ENCODE data around the gene MMP26. TPM values are rescaled to one million over a fixed set of nuclear protein-coding genes. Genes with fewer than 3 reads are reported as not detected.

Gene MMP26
- total RNA-seq (not detected), polyA plus RNA-seq (not detected), total RNA-seq (0 reads per million in 6 experiments)

GRCh38 chr11:4704054-4704789 is at the start of gene MMP26:
MMP26 (plus strand) TSS chr11:4704784.
- Mint-ChIP-seq H3K9me3 (no peaks in the 10 kb centered on the region), H3K4me1 (no peaks in the 10 kb centered on the region), H3K36me3 (no peaks in the 10 kb centered on the region), H3K27me3 (peaks cover 7 to 16% (median 10%) of the 10 kb centered on the region in 5 donors), H3K4me3 (no peak within 1 kb of the TSS), H3K27ac (no peak within 1 kb of the TSS)
- no peak for DNase-seq
- no peak for ATAC-seq
- POLR2A ChIA-PET: no interaction called here

- no peak for DNase-seq
- H3K9me3 Mint-ChIP-seq: no peaks in the 10 kb centered on the region
- H3K4me1 Mint-ChIP-seq: no peaks in the 10 kb centered on the region
- no peak overlapping the region for H3K4me3 Mint-ChIP-seq
- no peaks in the 10 kb centered on the region for H3K36me3 Mint-ChIP-seq
- POLR2A ChIA-PET: no interaction called here
- H3K27me3 Mint-ChIP-seq: peaks cover 10 to 26% (median 16%) of the 10 kb centered on the region in 5 donors
- H3K27ac Mint-ChIP-seq: no peak overlapping the region
- ATAC-seq: no peak
Measured at GRCh38 chr11:4658629-4659445, 45.7 kb upstream of the MMP26 start.

GRCh38 chr11:4662876-4663275 is 41.7 kb upstream of the MMP26 start:
- Mint-ChIP-seq H3K9me3 (no peaks in the 10 kb centered on the region), H3K27me3 (peaks cover 5 to 26% (median 16%) of the 10 kb centered on the region in 5 donors), H3K4me1 (no peaks in the 10 kb centered on the region), H3K27ac (no peak overlapping the region), H3K36me3 (no peaks in the 10 kb centered on the region), H3K4me3 (no peak overlapping the region)
- POLR2A ChIA-PET: no interaction called here
- no peak for ATAC-seq
- no peak for DNase-seq

- no peaks in the 10 kb centered on the region for H3K4me1 Mint-ChIP-seq
- no peak for ATAC-seq
- DNase-seq: no peak
- no peaks in the 10 kb centered on the region for H3K9me3 Mint-ChIP-seq
- POLR2A ChIA-PET: no interaction called here
- H3K4me3 Mint-ChIP-seq: no peak overlapping the region
- no peak overlapping the region for H3K27ac Mint-ChIP-seq
- H3K27me3 Mint-ChIP-seq: peaks cover 5 to 26% (median 14%) of the 10 kb centered on the region in 5 donors
- H3K36me3 Mint-ChIP-seq: no peaks in the 10 kb centered on the region
Measured at GRCh38 chr11:4664183-4664582, 40.4 kb upstream of the MMP26 start.

GRCh38 chr11:4664786-4665185 is 39.8 kb upstream of the MMP26 start:
- no peak overlapping the region for H3K27ac Mint-ChIP-seq
- no peaks in the 10 kb centered on the region for H3K4me1 Mint-ChIP-seq
- peaks cover 6 to 26% (median 16%) of the 10 kb centered on the region in 5 donors for H3K27me3 Mint-ChIP-seq
- H3K36me3 Mint-ChIP-seq: no peaks in the 10 kb centered on the region
- DNase-seq (no peak), ATAC-seq (no peak)
- POLR2A ChIA-PET: no interaction called here
- H3K9me3 Mint-ChIP-seq: no peaks in the 10 kb centered on the region
- no peak overlapping the region for H3K4me3 Mint-ChIP-seq

- ATAC-seq: no peak
- Mint-ChIP-seq H3K4me1 (no peaks in the 10 kb centered on the region), H3K27me3 (peaks cover 6 to 22% (median 16%) of the 10 kb centered on the region in 5 donors)
Measured at GRCh38 chr11:4665424-4665823, 39.2 kb upstream of the MMP26 start.

GRCh38 chr11:4671741-4672140 is 32.8 kb upstream of the MMP26 start:
- DNase-seq (no peak), ATAC-seq (no peak)
- POLR2A ChIA-PET: no interaction called here
- H3K36me3 Mint-ChIP-seq: no peaks in the 10 kb centered on the region
- H3K9me3 Mint-ChIP-seq: no peaks in the 10 kb centered on the region
- H3K27me3 Mint-ChIP-seq: peaks cover 5 to 38% (median 24%) of the 10 kb centered on the region in 5 donors
- H3K4me3 Mint-ChIP-seq: no peak overlapping the region
- H3K4me1 Mint-ChIP-seq: no peaks in the 10 kb centered on the region
- H3K27ac Mint-ChIP-seq: no peak overlapping the region

More at GRCh38 chr11:4665424-4665823, 39.2 kb upstream of the MMP26 start:
- H3K9me3 Mint-ChIP-seq: no peaks in the 10 kb centered on the region
- DNase-seq: no peak
- POLR2A ChIA-PET: no interaction called here
- H3K27ac Mint-ChIP-seq: no peak overlapping the region
- no peak overlapping the region for H3K4me3 Mint-ChIP-seq
- H3K36me3 Mint-ChIP-seq: no peaks in the 10 kb centered on the region

- H3K4me3 Mint-ChIP-seq: no peak overlapping the region
- no peaks in the 10 kb centered on the region for H3K9me3 Mint-ChIP-seq
- DNase-seq (no peak), ATAC-seq (no peak)
- no peak overlapping the region for H3K27ac Mint-ChIP-seq
- no peaks in the 10 kb centered on the region for H3K4me1 Mint-ChIP-seq
- peaks cover 5 to 38% (median 25%) of the 10 kb centered on the region in 5 donors for H3K27me3 Mint-ChIP-seq
- POLR2A ChIA-PET: no interaction called here
- no peaks in the 10 kb centered on the region for H3K36me3 Mint-ChIP-seq
Measured at GRCh38 chr11:4672470-4672869, 32.1 kb upstream of the MMP26 start.

GRCh38 chr11:4673781-4674180 is 30.8 kb upstream of the MMP26 start:
- no peaks in the 10 kb centered on the region for H3K9me3 Mint-ChIP-seq
- POLR2A ChIA-PET: no interaction called here
- H3K4me1 Mint-ChIP-seq: no peaks in the 10 kb centered on the region
- no peak for DNase-seq
- ATAC-seq: no peak
- no peak overlapping the region for H3K27ac Mint-ChIP-seq
- peaks cover 5 to 38% (median 25%) of the 10 kb centered on the region in 5 donors for H3K27me3 Mint-ChIP-seq
- no peak overlapping the region for H3K4me3 Mint-ChIP-seq
- H3K36me3 Mint-ChIP-seq: no peaks in the 10 kb centered on the region

- DNase-seq (no peak), ATAC-seq (no peak)
- POLR2A ChIA-PET: no interaction called here
- Mint-ChIP-seq H3K9me3 (no peaks in the 10 kb centered on the region), H3K27me3 (peaks cover 5 to 32% (median 27%) of the 10 kb centered on the region in 5 donors), H3K4me3 (no peak overlapping the region), H3K36me3 (no peaks in the 10 kb centered on the region), H3K27ac (no peak overlapping the region), H3K4me1 (no peaks in the 10 kb centered on the region)
Measured at GRCh38 chr11:4677948-4678347, 26.6 kb upstream of the MMP26 start.

GRCh38 chr11:4680341-4680740 is 24.2 kb upstream of the MMP26 start:
- Mint-ChIP-seq H3K4me1 (no peaks in the 10 kb centered on the region), H3K4me3 (no peak overlapping the region), H3K27ac (no peak overlapping the region), H3K36me3 (no peaks in the 10 kb centered on the region), H3K9me3 (no peaks in the 10 kb centered on the region), H3K27me3 (peaks cover 0 to 22% (median 12%) of the 10 kb centered on the region in 5 donors)
- POLR2A ChIA-PET: no interaction called here
- DNase-seq (no peak), ATAC-seq (no peak)

GRCh38 chr11:4682623-4683419 is 21.8 kb upstream of the MMP26 start:
- Mint-ChIP-seq H3K4me3 (no peak overlapping the region), H3K4me1 (no peaks in the 10 kb centered on the region), H3K9me3 (no peaks in the 10 kb centered on the region), H3K27ac (no peak overlapping the region), H3K27me3 (peaks cover 0 to 13% (median 7%) of the 10 kb centered on the region in 5 donors), H3K36me3 (no peaks in the 10 kb centered on the region)
- POLR2A ChIA-PET: no interaction called here
- ATAC-seq (no peak), DNase-seq (no peak)
